Measurements from ENCODE around the gene TKT.

- TF ChIP-seq CTCF (IDR thresholded peaks at IDR 0.05) (no peak), ZFX (IDR thresholded peaks at IDR 0.05; ENCODE audit: borderline replicate concordance) (no peak)
Observed at GRCh38 chr3:53224026-53224425, 31.8 kb downstream of the TKT start.

All from 22Rv1 (cell line).